ENCODE results near the gene NDUFS6. TPM values are rescaled to one million over a fixed set of nuclear protein-coding genes. Genes with fewer than 3 reads are reported as not detected.

NDUFS6 gene
- total and polyA plus RNA-seq, 2 of the 4 experiments (the other 2 are of a cell fraction), result 10.4 to 69.0 TPM

DNA sequence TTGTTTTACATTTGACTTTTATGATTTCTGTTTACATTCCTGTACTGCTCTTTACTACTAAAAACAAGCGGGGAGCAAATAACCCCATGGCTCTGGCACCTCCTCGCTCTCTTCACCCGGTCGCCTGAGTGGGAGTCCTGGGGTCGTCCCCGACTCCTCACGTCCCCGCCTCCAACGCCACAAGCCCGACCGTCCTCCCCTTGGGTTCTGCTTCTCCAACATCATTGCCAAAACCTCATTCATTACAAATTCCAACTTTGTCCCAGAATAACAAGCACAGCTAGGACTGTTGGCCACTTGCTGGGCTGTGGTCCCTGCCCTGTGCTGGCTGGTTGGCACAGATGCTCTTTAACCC is 36.6 kb upstream of the NDUFS6 start:
- DNase-seq (no peak), ATAC-seq (ENCODE audit: low read depth) (no peak)
- in situ Hi-C loops (cut with MboI; ENCODE audit: low sequenced_read_pairs), result no loop called here
- CTCF ChIA-PET, result interaction anchor here (0.6 to 2.3 kb wide), 5 partner anchors 8 to 807 kb away, joined by 3 to 21 read pairs (median 4); partner anchors contain the start of gene NDUFS6
- Histone ChIP-seq H3K9me1 (ENCODE audit: insufficient read depth, low read length) (no peaks in the 10 kb centered on the region), H4K91ac (ENCODE audit: insufficient read depth, low read depth, low read length) (no peak overlapping the region), H3K9me3 (ENCODE audit: control insufficient read depth, insufficient read depth, low read length) (no peaks in the 10 kb centered on the region), H2BK15ac (ENCODE audit: low read depth, low read length) (no peak overlapping the region), H3K4me3 (ENCODE audit: insufficient read depth, low read depth, low read length) (no peak overlapping the region), H3K14ac (replicated peaks; ENCODE audit: low read depth, low read length) (no peak overlapping the region), H4K20me1 (ENCODE audit: insufficient read depth, low read length) (no peaks in the 10 kb centered on the region), H3K79me1 (ENCODE audit: low read depth in 1 of 2, low read length in 2 of 2) (no peaks in the 10 kb centered on the region), H2BK20ac (ENCODE audit: low read depth, low read length) (no peak overlapping the region), H3K27ac (ENCODE audit: insufficient read depth, low read length) (no peak overlapping the region), H3K56ac (ENCODE audit: extremely low read depth, insufficient read depth, low read length) (no peak overlapping the region), H3K27me3 (ENCODE audit: control insufficient read depth, insufficient read depth, low read length) (peaks cover 7% of the 10 kb centered on the region; the same call in 1 of the 2 replicates), H3K9ac (ENCODE audit: low read depth, low read length) (no peak overlapping the region), H3K36me3 (ENCODE audit: control insufficient read depth, insufficient read depth, low read length) (no peaks in the 10 kb centered on the region), H3K4me1 (ENCODE audit: control insufficient read depth, insufficient read depth, low read length) (peaks cover 5% of the 10 kb centered on the region; the same call in 1 of the 2 replicates), H3K4me2 (ENCODE audit: low read depth, low read length) (no peak overlapping the region), H3K23ac (ENCODE audit: low read depth, low read length) (no peak overlapping the region), H2AK5ac (ENCODE audit: low read depth, low read length) (no peak overlapping the region), H2BK120ac (ENCODE audit: low read depth, low read length) (no peak overlapping the region), H2AFZ (replicated peaks; ENCODE audit: low read length, poor library complexity) (no peak overlapping the region), H3K4ac (ENCODE audit: low read depth, low read length) (no peak overlapping the region), H2BK5ac (ENCODE audit: low read depth, low read length, poor library complexity, severe bottlenecking) (no peak overlapping the region), H4K8ac (ENCODE audit: low read depth in 2 of 2, low read length in 2 of 2) (no peak overlapping the region), H2AK9ac (replicated peaks; ENCODE audit: low read depth, low read length, poor library complexity) (no peak overlapping the region), H3K18ac (ENCODE audit: low read depth, low read length) (no peak overlapping the region), H4K5ac (ENCODE audit: low read depth, low read length) (no peak overlapping the region)
- intact Hi-C loops (cut with micrococcal nuclease), result loop anchor here (2.0 to 5.0 kb wide), 2 partner anchors 36 to 1838 kb away; partner anchors contain the start of gene NDUFS6
- no peak for TF ChIP-seq RCOR1 (IDR thresholded peaks at IDR 0.05; ENCODE audit: insufficient replicate concordance, low read length)
- no peak for TF ChIP-seq RFX5 (IDR thresholded peaks at IDR 0.05; ENCODE audit: low read depth, low read length)
- TF ChIP-seq BHLHE40 (IDR thresholded peaks at IDR 0.05; ENCODE audit: low read depth, low read length), result no peak
- no peak for TF ChIP-seq MAZ (IDR thresholded peaks at IDR 0.05; ENCODE audit: borderline replicate concordance, low read depth, low read length)
- TF ChIP-seq, protein P1, sequence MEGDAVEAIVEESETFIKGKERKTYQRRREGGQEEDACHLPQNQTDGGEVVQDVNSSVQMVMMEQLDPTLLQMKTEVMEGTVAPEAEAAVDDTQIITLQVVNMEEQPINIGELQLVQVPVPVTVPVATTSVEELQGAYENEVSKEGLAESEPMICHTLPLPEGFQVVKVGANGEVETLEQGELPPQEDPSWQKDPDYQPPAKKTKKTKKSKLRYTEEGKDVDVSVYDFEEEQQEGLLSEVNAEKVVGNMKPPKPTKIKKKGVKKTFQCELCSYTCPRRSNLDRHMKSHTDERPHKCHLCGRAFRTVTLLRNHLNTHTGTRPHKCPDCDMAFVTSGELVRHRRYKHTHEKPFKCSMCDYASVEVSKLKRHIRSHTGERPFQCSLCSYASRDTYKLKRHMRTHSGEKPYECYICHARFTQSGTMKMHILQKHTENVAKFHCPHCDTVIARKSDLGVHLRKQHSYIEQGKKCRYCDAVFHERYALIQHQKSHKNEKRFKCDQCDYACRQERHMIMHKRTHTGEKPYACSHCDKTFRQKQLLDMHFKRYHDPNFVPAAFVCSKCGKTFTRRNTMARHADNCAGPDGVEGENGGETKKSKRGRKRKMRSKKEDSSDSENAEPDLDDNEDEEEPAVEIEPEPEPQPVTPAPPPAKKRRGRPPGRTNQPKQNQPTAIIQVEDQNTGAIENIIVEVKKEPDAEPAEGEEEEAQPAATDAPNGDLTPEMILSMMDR (conservative IDR thresholded peaks at IDR 0.05; ENCODE audit: low read depth, low read length), result no peak
- TF ChIP-seq FOS (IDR thresholded peaks at IDR 0.05; ENCODE audit: low read depth, low read length), result no peak
- TF ChIP-seq, protein P2, sequence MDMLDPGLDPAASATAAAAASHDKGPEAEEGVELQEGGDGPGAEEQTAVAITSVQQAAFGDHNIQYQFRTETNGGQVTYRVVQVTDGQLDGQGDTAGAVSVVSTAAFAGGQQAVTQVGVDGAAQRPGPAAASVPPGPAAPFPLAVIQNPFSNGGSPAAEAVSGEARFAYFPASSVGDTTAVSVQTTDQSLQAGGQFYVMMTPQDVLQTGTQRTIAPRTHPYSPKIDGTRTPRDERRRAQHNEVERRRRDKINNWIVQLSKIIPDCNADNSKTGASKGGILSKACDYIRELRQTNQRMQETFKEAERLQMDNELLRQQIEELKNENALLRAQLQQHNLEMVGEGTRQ (IDR thresholded peaks at IDR 0.05; ENCODE audit: low read depth, low read length), result no peak
- TF ChIP-seq SMC3 (IDR thresholded peaks at IDR 0.05; ENCODE audit: low read depth, low read length), result no peak
- dilution Hi-C loops (cut with HindIII; ENCODE audit: low sequenced_read_pairs, unreplicated experiment), result no loop called here
- BruUV-seq (replicated peaks), result no TSS peak
- POLR2A ChIA-PET (ENCODE audit: unreplicated experiment), result no interaction called here
- 73% methylated on average over 3 of the region's 11 CpGs; no CpG with 5 or more reads in 1 of the 2 experiments for WGBS, 2 experiments (ENCODE audit: extremely low coverage in 2 of 2, insufficient read length in 1 of 2)

Measured in IMR-90 (cell line).